PFSK-1 (cell line): Measurements from ENCODE around the gene ZNF669.

Source experiments
- REST ChIP-seq, 2 experiments: IDR thresholded peaks; 2 replicates each; pipeline versions ENCODE4 v1.6.1 to v1.8.0; 2011 to 2012; ENCODE audit warnings: low read depth in 2 of 2, low read length in 2 of 2, control low read depth in 1 of 2, inconsistent platforms in 1 of 2, mild to moderate bottlenecking in 1 of 2, moderate library complexity in 1 of 2; ENCODE audit not compliant: insufficient read depth in 1 of 2
- SIN3A ChIP-seq: IDR thresholded peaks from 2 replicates; pipeline ENCODE4 v1.6.1; 2012; ENCODE audit warnings: mild to moderate bottlenecking, low read length, moderate library complexity, borderline replicate concordance; ENCODE audit not compliant: insufficient read depth

- TF ChIP-seq SIN3A (no peak), REST (IDR thresholded peaks at IDR 0.05; ENCODE audit: insufficient read depth in 1 of 2, low read depth in 2 of 2, low read length in 2 of 2) (no peak)
These were observed 1.8 kb downstream of the ZNF669 start for GRCh38 chr1:247102381-247102780.
